GM18505 (cell line): Measurements from ENCODE around the gene TRIOBP.
A peak's percentile ranks its signal among the peaks of the same experiment; 100 is the strongest.

Source experiments
- ATAC-seq: cut with Tn5 transposase; IDR thresholded peaks from one replicate; pipeline ENCODE4 v1.9.1; 2021; ENCODE audit not compliant: unreplicated experiment
- POLR2A ChIP-seq: IDR thresholded peaks from 4 replicates; pipeline ENCODE4 v1.6.1; 2011; ENCODE audit warnings: borderline replicate concordance; ENCODE audit not compliant: insufficient read depth, insufficient read length; ENCODE audit errors: extremely low read depth

TRIOBP gene

GRCh38 chr22:37660709-37661045 lies 36.2 kb upstream of the TRIOBP start:
- no peak for ATAC-seq
- TF ChIP-seq POLR2A, result no peak

- no peak for TF ChIP-seq POLR2A
- ATAC-seq, result no peak
Observed at GRCh38 chr22:37661160-37661924, 35.5 kb upstream of the TRIOBP start.

- no peak for ATAC-seq
- no peak for TF ChIP-seq POLR2A
Observed at GRCh38 chr22:37662039-37662438, 34.8 kb upstream of the TRIOBP start.

GRCh38 chr22:37663521-37664140 lies 33.2 kb upstream of the TRIOBP start:
- no peak for ATAC-seq
- TF ChIP-seq POLR2A, result no peak

- ATAC-seq, result no peak
- no peak for TF ChIP-seq POLR2A
Observed at GRCh38 chr22:37664249-37665101, 32.4 kb upstream of the TRIOBP start.

- no peak for ATAC-seq
- no peak for TF ChIP-seq POLR2A
Observed at GRCh38 chr22:37665487-37665886, 31.4 kb upstream of the TRIOBP start.

- no peak for ATAC-seq
- no peak for TF ChIP-seq POLR2A
Observed at GRCh38 chr22:37669586-37669985, 27.3 kb upstream of the TRIOBP start.

GRCh38 chr22:37672206-37672919 lies 24.5 kb upstream of the TRIOBP start:
- no peak for TF ChIP-seq POLR2A
- no peak for ATAC-seq

GRCh38 chr22:37672920-37673455 lies 23.9 kb upstream of the TRIOBP start:
- ATAC-seq, result no peak
- no peak for TF ChIP-seq POLR2A

GRCh38 chr22:37674248-37674647 lies 22.6 kb upstream of the TRIOBP start:
- no peak for TF ChIP-seq POLR2A
- no peak for ATAC-seq

GRCh38 chr22:37674951-37675929 lies 21.6 kb upstream of the TRIOBP start, which contains the start of gene LGALS1:
Gene LGALS1 (plus strand): TSS chr22:37675636. CDS start chr22:37675703, 67 bp downstream.
- TF ChIP-seq POLR2A, result peak; percentile 77

More at GRCh38 chr22:37674951-37675929, 21.6 kb upstream of the TRIOBP start, which contains the start of gene LGALS1:
- ATAC-seq, result peak; percentile 45
